GM21526 (cell line): Measurements from ENCODE around the gene GPX4.
A peak's percentile ranks its signal among the peaks of the same experiment; 100 is the strongest.

Experiments
- ATAC-seq: cut with Tn5 transposase; IDR thresholded peaks from one replicate; pipeline ENCODE4 v1.9.1; 2021; ENCODE audit warnings: moderate library complexity; ENCODE audit not compliant: unreplicated experiment, low FRiP score

GPX4 gene

DNA sequence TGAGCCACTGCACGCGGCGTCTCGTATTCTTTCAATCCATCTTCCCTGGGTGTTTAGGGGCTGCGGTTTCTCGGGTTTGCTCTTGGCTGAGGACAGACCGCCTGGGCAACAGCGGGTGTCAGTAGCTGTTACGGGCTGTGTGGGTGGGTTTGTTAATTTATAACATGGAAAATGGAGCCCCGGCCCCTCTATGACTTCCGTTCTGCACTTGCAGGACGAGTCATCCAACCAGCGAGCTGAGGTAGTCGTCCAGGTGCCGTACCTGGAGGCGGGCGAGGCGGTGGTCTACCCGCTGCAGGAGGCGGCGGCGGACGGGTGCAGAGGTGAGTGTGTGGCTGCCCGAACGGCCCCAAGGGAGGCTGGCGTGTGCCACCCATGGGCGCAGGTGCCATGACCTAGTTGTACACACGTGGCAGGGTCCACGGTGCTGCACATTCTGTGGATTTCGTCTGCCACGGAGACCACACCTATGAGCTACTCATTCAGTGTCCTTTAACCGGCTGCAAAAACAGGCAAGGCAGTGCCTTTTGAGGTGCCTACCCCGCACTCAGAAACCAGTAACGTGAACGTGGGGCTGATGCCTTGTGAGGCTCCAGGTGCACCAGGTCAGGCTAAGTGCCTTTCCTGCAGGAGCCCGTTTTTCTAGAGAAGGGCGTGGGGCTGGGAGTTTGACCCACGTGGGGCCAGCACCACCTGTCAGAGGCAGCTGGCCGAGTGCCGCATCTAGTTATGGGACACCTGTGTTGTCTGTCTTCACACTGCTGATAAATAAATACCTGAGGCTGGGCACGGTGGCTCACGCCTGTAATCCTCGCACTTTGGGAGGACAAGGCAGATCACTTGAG lies 19.5 kb upstream of the GPX4 start:
- no peak for ATAC-seq

DNA sequence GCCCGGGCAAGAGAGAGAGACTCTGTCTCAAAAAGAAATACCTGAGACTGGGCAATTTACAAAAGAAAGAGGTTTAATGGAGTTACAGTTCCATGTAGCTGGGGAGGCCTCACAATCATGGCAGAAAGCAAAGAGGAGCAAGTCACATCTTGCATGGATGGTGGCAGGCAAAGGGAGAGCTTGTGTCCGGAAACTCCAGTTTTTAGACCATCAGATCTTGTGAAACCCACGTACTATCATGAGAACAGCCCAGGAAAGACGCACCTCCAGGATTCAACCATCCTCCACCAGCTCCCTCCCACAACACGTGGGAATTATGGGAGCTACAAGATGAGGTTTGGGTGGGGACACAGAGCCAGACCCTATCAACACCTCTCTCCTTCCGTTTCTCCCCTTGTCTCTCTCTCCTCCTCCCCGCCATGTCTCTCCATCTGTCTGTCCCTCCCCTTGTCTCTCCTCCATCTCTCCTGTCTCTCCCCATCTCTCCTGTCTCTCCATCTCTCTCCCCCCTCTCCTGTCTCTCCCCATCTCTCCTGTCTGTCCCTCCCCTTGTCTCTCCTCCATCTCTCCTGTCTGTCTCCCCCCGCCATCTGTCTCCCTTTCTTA lies 18.6 kb upstream of the GPX4 start:
- ATAC-seq: no peak

DNA sequence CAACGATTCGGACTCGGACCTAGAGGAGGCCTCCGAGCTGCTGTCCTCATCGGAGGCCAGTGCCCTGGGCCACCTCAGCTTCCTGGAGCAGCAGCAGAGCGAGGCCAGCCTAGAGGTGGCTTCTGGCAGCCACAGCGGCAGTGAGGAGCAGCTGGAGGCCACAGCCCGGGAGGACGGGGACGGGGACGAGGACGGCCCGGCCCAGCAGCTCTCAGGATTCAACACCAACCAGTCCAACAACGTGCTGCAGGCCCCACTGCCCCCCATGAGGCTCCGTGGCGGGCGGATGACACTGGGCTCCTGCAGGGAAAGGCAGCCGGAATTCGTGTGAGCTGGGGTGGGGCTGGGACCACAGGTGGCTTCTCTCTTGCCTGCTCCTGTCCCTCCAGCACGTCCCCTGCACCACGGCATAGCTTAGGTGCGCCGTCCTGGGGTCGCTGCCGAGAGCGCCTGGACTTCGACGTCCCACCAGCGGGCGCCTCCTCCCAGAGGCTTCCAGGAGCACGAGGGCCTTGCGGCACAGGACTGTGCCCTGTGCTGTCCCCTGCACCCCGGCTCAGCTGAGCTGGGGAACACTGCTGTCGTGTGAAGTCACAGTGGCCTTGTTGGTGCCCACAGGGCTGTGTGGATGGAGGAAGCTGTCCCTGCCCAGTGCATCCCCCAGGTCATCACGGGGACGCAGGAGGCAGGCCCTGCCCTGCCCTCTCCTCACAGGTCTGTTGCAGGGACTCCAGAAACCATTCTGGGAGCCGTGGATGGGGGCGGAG lies 17.9 kb upstream of the GPX4 start:
- no peak for ATAC-seq

DNA sequence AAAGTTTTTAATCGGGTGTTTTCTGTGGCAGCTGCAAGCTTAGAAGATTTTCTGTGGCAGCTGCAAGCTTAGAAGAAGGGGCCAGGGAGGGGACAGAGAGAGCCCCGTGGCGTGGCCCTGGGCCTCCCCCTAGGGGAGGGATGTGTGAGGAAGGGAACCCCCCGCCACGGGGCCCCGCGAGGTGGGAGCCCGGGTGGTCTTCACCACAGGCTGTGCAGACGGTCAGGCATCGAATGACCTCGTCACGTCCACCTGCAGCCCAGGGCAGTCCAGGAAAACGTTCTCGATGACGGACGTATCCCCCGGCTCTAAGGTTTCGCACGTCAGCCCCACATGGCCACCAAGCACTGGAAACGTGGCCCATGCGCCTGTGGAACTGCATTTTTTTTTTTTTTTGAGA lies 17.2 kb upstream of the GPX4 start:
- no peak for ATAC-seq

- ATAC-seq: no peak
Measured at GRCh38 chr19:1087813-1088415, 15.9 kb upstream of the GPX4 start.

GRCh38 chr19:1088416-1089010 lies 15.3 kb upstream of the GPX4 start:
- no peak for ATAC-seq

- no peak for ATAC-seq
Measured at GRCh38 chr19:1089126-1089771, 14.5 kb upstream of the GPX4 start.

- ATAC-seq: no peak
Measured at GRCh38 chr19:1089891-1090290, 13.9 kb upstream of the GPX4 start.

DNA sequence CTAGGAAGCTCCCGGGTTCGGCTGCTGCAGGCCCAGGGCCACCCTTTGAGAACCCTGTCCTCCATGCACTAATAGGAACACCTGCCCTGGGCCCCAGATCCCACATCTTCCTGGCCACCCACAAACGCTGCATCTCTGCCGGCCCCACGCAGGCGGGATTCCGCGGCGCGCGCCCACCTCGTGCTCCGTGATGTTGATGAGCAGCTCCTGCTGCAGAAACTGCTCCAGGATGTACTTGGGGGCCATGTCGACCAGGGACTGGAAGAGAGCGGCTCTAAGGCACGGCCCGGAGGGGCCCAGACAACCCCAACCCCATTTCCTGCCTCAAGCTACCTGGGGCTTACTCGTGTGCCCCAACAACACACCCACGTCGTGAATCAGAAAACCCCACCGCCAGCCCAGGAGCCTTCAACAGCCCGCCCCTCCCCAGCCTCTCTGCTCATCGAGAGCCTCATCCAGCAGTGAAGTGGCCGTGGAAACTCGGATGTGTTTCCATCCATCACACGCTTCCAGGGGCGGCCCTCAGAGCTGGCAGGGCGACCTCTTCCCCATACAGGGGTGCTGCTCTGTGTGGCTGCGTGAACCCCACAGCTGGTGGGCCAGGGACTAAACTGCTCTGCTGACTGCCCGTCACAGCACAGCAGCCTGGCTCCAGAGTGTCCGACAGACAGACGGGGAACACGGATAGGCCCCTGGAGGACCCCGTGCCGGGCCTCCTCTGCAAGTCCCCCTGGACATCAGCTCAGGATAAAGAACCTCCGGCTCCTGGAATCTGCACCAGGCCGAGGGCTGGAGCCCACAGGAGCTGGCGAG lies 12.9 kb upstream of the GPX4 start:
- ATAC-seq: no peak

- ATAC-seq: no peak
Measured at GRCh38 chr19:1091544-1092175, 12.1 kb upstream of the GPX4 start.

DNA sequence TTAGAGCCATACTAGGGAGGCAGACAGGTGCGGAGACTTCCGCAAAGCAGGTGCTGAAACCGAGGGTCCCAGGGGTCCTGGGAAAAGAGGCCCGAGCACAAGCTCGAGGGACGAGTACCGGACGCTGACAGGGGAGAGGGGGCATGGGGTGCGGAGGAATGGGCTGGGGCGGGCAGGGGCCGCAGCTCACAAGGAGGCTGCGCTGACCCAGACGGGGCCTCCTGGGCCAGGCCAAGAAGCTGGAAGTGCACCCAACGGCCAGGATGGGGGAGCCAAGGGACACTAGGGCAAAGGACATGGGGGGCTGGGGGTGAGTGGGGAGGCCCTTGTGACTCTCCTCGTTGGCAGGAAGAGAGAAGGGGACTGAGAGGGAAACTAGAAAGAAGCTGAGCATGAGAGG lies 10.5 kb upstream of the GPX4 start:
- no peak for ATAC-seq

- ATAC-seq: no peak
Measured at GRCh38 chr19:1093811-1094553, 9.8 kb upstream of the GPX4 start.

GRCh38 chr19:1094655-1094977 lies 9.2 kb upstream of the GPX4 start:
- no peak for ATAC-seq

GRCh38 chr19:1094978-1095701 lies 8.7 kb upstream of the GPX4 start, which contains the start of gene POLR2E:
TSS of gene POLR2E (minus strand) at chr19:1095375. CDS start at chr19:1095315, 60 bp downstream.
- peak; percentile 74 for ATAC-seq

DNA sequence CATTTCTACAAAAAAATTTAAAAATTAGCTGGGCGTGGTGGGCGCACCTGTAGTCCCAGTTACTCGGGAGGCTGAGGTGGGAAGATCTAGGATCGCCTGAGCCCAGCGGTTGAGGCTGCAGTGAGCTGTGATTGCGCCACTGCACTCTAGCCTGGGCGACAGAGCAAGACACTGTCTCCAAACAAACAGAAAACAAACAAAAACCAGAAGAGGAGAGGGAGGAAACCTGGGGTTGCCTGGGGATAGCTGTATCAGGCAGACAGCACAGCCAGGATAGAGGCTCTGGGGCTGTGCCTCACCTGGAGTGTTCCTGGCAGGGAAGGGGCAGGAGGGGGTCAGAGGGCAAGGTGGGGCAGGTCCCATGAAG lies 6.0 kb upstream of the GPX4 start:
- no peak for ATAC-seq

- ATAC-seq: no peak
Measured at GRCh38 chr19:1098177-1099051, 5.4 kb upstream of the GPX4 start.

- ATAC-seq: no peak
Measured at GRCh38 chr19:1101337-1101698, 2.5 kb upstream of the GPX4 start.
